GM19452 (cell line): ENCODE results near the gene NUDT14.
A peak's percentile ranks its signal among the peaks of the same experiment; 100 is the strongest.

Experiments
- ATAC-seq: cut with Tn5 transposase; IDR thresholded peaks from one replicate; pipeline ENCODE4 v1.9.1; 2021; ENCODE audit not compliant: unreplicated experiment

NUDT14 gene

GRCh38 chr14:105180592-105181548 lies at the start of gene NUDT14:
TSS of gene NUDT14 (minus strand) at chr14:105181312. CDS start at chr14:105181209, 103 bp downstream.
- ATAC-seq = peak; percentile 49

GRCh38 chr14:105229099-105229655 lies 48.1 kb upstream of the NUDT14 start:
- ATAC-seq = no peak

GRCh38 chr14:105228562-105228961 lies 47.5 kb upstream of the NUDT14 start:
- no peak for ATAC-seq

GRCh38 chr14:105227346-105227745 lies 46.2 kb upstream of the NUDT14 start:
- no peak for ATAC-seq

- no peak for ATAC-seq
These were observed 45.1 kb upstream of the NUDT14 start for GRCh38 chr14:105226198-105226597.

- ATAC-seq = no peak
These were observed 43.9 kb upstream of the NUDT14 start for GRCh38 chr14:105224845-105225570.

GRCh38 chr14:105223770-105224544 lies 42.8 kb upstream of the NUDT14 start:
- ATAC-seq = no peak

- ATAC-seq = no peak
These were observed 42.1 kb upstream of the NUDT14 start for GRCh38 chr14:105223260-105223659.

GRCh38 chr14:105221598-105222178 lies 40.6 kb upstream of the NUDT14 start:
- ATAC-seq = no peak

- ATAC-seq = no peak
These were observed 39.8 kb upstream of the NUDT14 start for GRCh38 chr14:105220699-105221597.

- ATAC-seq = no peak
These were observed 38.6 kb upstream of the NUDT14 start for GRCh38 chr14:105219753-105220152.

- no peak for ATAC-seq
These were observed 38.0 kb upstream of the NUDT14 start for GRCh38 chr14:105219043-105219612.

GRCh38 chr14:105218611-105219010 lies 37.5 kb upstream of the NUDT14 start:
- ATAC-seq = no peak

- no peak for ATAC-seq
These were observed 36.7 kb upstream of the NUDT14 start for GRCh38 chr14:105217774-105218173.

GRCh38 chr14:105216490-105217247 lies 35.6 kb upstream of the NUDT14 start:
- no peak for ATAC-seq

- ATAC-seq = no peak
These were observed 34.5 kb upstream of the NUDT14 start for GRCh38 chr14:105215602-105216001.

GRCh38 chr14:105214324-105214915 lies 33.3 kb upstream of the NUDT14 start:
- ATAC-seq = no peak

GRCh38 chr14:105213361-105213760 lies 32.2 kb upstream of the NUDT14 start:
- ATAC-seq = no peak
